Left ventricle myocardium inferior (tissue), 1 donor: ENCODE measurements around the gene KIAA1549. TPM values are rescaled to one million over a fixed set of nuclear protein-coding genes. Genes with fewer than 3 reads are reported as not detected.

Experiments used
- DNase-seq: peaks from one replicate; pipeline ENCODE4 v3.0.0-alpha.2; 2020
- H3K27ac ChIP-seq: fragments of 200-600 bp; replicated peaks from 2 replicates; pipeline ENCODE4 v1.8.0; 2021
- H3K27me3 ChIP-seq: fragments of 200-600 bp; 2 replicates; pipeline ENCODE4 v1.8.0; 2021; ENCODE audit warnings: low read depth
- H3K36me3 ChIP-seq: fragments of 200-600 bp; 2 replicates; pipeline ENCODE4 v1.8.0; 2021
- H3K4me1 ChIP-seq: fragments of 200-600 bp; 2 replicates; pipeline ENCODE4 v1.8.0; 2021
- H3K4me3 ChIP-seq: fragments of 200-600 bp; 2 replicates; pipeline ENCODE4 v1.8.0; 2021; ENCODE audit warnings: mild to moderate bottlenecking, moderate library complexity
- H3K9me3 ChIP-seq: fragments of 200-600 bp; replicated peaks from 2 replicates; pipeline ENCODE4 v1.8.0; 2021
- intact Hi-C: fragments of 100-400 bp; cut with micrococcal nuclease; formaldehyde crosslinking; loops from one replicate; pipeline ENCODE4 v1.11.0; 2022
- total RNA-seq: library from RNA; stranded (reverse); fragmentation: NEBNext Ultra II Directional; extraction: Animal tissue kit (Norgen Biotek cat#: 25700); gene quantifications from one replicate; pipeline ENCODE4 v1.2.1, GENCODE V29; 2021
- TF ChIP-seq, protein P1 (sequence below): fragments of 200-600 bp; IDR thresholded peaks from 2 replicates; pipeline ENCODE4 v1.8.0; 2021; ENCODE audit warnings: antibody characterized with exemption, mild to moderate bottlenecking, borderline replicate concordance
- donor health status: DM: no; HTN: yes; CAD: no; lungs with severe emphysema.

The KIAA1549 gene
- total RNA-seq, 1 donor from 2014 or later, result 2.1 TPM

DNA sequence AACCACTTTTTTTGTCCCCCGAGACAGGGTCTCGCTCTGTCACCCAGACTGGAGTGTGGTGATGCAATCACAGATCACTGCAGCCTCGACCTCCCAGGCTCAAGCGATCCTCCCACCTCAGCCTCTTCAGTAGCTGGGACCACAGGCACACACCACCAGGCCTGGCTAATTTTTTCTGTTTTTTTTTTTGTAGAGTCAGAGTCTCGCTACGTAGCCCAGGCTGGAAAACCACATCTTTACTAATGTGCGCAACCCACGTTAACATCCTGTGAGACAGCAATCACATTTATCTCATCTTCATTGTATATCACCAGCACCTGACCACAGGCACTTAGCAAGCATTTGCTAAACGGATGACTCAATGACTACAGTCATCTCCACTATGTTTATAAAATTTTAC, 105.4 kb downstream of the KIAA1549 start:
- no peaks in the 10 kb centered on the region for H3K27me3 ChIP-seq
- peaks cover 6% of the 10 kb centered on the region for H3K4me1 ChIP-seq
- H3K9me3 ChIP-seq, result no peaks in the 10 kb centered on the region
- no peak overlapping the region for H3K4me3 ChIP-seq
- peaks cover 6% of the 10 kb centered on the region for H3K36me3 ChIP-seq
- intact Hi-C loops, result no loop called here
- no peak for DNase-seq
- no peak overlapping the region for H3K27ac ChIP-seq
- TF ChIP-seq, protein P1, sequence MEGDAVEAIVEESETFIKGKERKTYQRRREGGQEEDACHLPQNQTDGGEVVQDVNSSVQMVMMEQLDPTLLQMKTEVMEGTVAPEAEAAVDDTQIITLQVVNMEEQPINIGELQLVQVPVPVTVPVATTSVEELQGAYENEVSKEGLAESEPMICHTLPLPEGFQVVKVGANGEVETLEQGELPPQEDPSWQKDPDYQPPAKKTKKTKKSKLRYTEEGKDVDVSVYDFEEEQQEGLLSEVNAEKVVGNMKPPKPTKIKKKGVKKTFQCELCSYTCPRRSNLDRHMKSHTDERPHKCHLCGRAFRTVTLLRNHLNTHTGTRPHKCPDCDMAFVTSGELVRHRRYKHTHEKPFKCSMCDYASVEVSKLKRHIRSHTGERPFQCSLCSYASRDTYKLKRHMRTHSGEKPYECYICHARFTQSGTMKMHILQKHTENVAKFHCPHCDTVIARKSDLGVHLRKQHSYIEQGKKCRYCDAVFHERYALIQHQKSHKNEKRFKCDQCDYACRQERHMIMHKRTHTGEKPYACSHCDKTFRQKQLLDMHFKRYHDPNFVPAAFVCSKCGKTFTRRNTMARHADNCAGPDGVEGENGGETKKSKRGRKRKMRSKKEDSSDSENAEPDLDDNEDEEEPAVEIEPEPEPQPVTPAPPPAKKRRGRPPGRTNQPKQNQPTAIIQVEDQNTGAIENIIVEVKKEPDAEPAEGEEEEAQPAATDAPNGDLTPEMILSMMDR, result no peak

- intact Hi-C loops, result no loop called here
- no peaks in the 10 kb centered on the region for H3K27me3 ChIP-seq
- TF ChIP-seq, protein P1, result no peak
- no peak overlapping the region for H3K27ac ChIP-seq
- H3K36me3 ChIP-seq, result peaks cover 17% of the 10 kb centered on the region
- no peaks in the 10 kb centered on the region for H3K9me3 ChIP-seq
- H3K4me1 ChIP-seq, result no peaks in the 10 kb centered on the region
- H3K4me3 ChIP-seq, result no peak overlapping the region
- DNase-seq, result no peak
Observed at GRCh38 chr7:138873220-138873892, 107.8 kb downstream of the KIAA1549 start.

- Histone ChIP-seq H3K4me1 (no peaks in the 10 kb centered on the region), H3K9me3 (no peaks in the 10 kb centered on the region), H3K4me3 (no peak overlapping the region), H3K27me3 (no peaks in the 10 kb centered on the region), H3K27ac (no peak overlapping the region), H3K36me3 (peaks cover 22% of the 10 kb centered on the region)
- no peak for DNase-seq
- intact Hi-C loops, result no loop called here
- TF ChIP-seq, protein P1, result no peak
Observed at GRCh38 chr7:138872576-138872975, 108.6 kb downstream of the KIAA1549 start.

DNA sequence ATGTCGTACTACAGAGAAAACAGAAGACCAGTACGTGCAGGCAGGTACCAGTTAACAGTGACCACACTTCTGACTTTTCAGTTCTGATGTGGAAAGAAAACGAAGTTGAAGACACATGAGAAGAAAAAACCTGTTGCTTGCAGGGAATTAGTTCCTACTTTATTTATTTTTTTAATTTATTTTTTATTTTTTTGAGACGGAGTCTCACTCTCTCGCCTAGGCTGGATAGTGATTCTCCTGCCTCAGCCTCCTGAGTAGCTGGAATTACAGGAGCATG, 109.4 kb downstream of the KIAA1549 start:
- TF ChIP-seq, protein P1, result no peak
- intact Hi-C loops, result no loop called here
- no peak for DNase-seq
- Histone ChIP-seq H3K36me3 (peaks cover 25% of the 10 kb centered on the region), H3K9me3 (no peaks in the 10 kb centered on the region), H3K27me3 (no peaks in the 10 kb centered on the region), H3K4me3 (no peak overlapping the region), H3K4me1 (no peaks in the 10 kb centered on the region), H3K27ac (no peak overlapping the region)

GRCh38 chr7:138871065-138871813, 110.0 kb downstream of the KIAA1549 start:
- Histone ChIP-seq H3K27ac (no peak overlapping the region), H3K27me3 (no peaks in the 10 kb centered on the region), H3K4me1 (no peaks in the 10 kb centered on the region), H3K4me3 (no peak overlapping the region), H3K36me3 (peaks cover 25% of the 10 kb centered on the region), H3K9me3 (no peaks in the 10 kb centered on the region)
- DNase-seq, result no peak
- intact Hi-C loops, result no loop called here
- TF ChIP-seq, protein P1, result no peak
